Left colon (tissue), 2 donors: Measurements from ENCODE around the gene TLK1. TPM values are rescaled to one million over a fixed set of nuclear protein-coding genes. Genes with fewer than 3 reads are reported as not detected.

Experiments
- ATAC-seq: fragments of 200-7000 bp; cut with Tn5 transposase; one replicate; pipeline ENCODE4 v1.9.1; 2020; ENCODE audit warnings: mild to moderate bottlenecking, moderate library complexity
- DNase-seq, 2 donors: peaks; one replicate each; pipeline ENCODE4 v3.0.0-alpha.2; 2020
- intact Hi-C, 2 donors: fragments of 100-400 bp; cut with DNase I in 1 of 2; cut with micrococcal nuclease in 1 of 2; formaldehyde crosslinking; loops; one replicate each; pipeline versions ENCODE4 v1.11.2 to v1.14.0; 2022; cut with DNase I, micrococcal nuclease
- total RNA-seq, 2 donors: library from RNA; stranded (reverse); fragmentation: NEBNext Ultra II Directional; extraction: Animal tissue kit (Norgen Biotek cat#: 25700); gene quantifications; one replicate each; pipeline ENCODE4 v1.2.1, GENCODE V29; 2021
- donor health status: DM: no; HTN: no; CAD: no.
- donor health status: DM: yes; HTN: yes; CAD: no.

The TLK1 gene
- total RNA-seq, 2 donors from 2014 or later: 93.9 to 101 TPM

DNA sequence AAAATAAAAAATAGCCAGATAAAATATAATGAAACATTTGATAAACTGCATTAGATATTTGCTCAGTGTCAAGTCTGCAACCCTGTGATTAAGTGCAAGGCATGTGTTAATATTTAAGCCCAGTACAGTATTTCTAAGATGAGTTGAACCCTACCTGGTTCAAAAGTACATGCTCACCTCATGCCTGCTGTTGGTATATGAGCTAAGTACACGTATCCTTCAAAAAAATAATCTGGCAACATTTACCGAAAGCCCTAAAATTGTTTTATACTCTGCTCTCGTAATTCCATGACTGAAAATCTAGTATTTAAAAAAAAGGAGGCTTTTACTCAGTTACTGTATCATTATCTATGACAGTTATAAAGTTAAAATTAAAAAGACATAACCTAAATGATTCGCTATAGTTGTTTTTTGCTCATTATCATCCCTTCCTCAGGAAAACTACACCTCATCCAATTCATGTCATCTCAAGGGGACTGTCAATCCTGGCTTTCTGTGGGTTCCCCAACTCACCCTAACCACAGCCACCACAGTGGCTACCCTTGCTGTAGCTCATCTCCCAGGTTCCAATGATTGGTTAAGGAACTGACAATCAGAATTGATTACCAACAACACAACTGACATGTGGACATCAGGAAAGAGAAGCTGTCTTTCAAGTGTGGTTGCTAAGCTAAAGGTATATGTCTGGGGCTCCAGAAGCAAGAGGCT, 10.6 kb downstream of the TLK1 start:
- ATAC-seq: no peak
- intact Hi-C loops: loop anchor here in 1 of 2 donors (5.0 kb wide), 1 partner anchor 178 kb away; no protein-coding TSS in a partner anchor
- no peak for DNase-seq

DNA sequence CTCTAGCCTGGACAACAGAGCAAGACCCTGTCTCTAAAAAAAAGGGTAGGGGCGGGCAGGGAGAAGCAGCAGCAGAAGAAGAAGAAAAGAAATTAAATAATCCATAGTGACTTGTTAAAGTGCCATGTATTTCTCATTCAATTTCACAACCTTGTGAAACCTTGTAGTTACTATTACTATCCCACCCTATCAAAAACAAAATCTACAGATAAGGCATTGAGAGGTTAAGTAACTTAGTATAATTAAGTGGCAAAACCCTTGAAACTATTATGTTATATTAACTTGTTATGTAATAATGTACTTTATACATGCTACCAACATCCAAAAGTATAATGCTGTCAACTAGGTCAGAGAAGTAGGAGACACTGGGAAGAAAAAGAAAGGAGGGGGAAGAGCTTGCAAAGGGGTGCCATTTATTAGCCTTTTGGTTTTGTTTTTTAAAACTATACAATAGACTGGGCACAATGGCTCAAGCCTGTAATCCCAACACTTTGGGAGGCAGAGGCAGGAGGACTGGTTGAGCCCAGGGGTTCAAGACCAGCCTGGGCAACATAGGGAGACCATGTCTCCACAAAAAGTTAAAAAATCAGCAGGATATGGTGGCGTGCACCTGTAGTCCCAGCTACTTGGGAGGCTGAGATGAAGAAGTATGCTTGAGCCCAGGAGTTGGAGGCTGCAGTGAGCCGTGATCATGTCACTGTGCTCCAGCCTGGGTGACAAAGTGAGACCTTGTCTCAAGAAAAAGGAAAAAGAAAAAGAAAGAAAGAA, 11.3 kb downstream of the TLK1 start:
- no peak for ATAC-seq
- intact Hi-C loops: loop anchor here in 1 of 2 donors (5.0 kb wide), 1 partner anchor 177 kb away; no protein-coding TSS in a partner anchor
- DNase-seq: no peak

DNA sequence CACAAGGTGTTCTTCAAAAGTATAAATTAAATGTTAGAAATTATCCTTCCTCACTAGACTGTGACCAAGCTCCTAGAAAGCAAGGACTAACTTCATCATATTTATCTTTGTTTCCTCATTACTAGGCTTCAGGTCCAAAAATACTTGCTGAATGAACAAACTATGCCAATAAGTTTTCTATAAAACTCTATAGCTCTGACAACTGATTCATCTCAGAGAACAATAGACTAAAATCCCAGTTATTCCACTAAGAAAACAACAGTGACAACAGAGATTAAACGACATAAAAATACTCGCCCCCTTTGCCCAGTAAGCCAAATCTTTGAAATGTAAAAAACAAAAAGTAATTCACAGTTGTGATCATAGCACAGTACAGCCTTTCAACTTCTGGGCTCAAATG, 13.6 kb downstream of the TLK1 start:
- intact Hi-C loops: loop anchor here in 1 of 2 donors (5.0 kb wide), 1 partner anchor 175 kb away; no protein-coding TSS in a partner anchor
- no peak for DNase-seq
- peak; percentile 30 for ATAC-seq

- DNase-seq: no peak
- peak; percentile 55 for ATAC-seq
- intact Hi-C loops: loop anchor here in 1 of 2 donors (5.0 kb wide), 1 partner anchor 174 kb away; no protein-coding TSS in a partner anchor
Observed at GRCh38 chr2:171146633-171147032, 14.1 kb downstream of the TLK1 start.

DNA sequence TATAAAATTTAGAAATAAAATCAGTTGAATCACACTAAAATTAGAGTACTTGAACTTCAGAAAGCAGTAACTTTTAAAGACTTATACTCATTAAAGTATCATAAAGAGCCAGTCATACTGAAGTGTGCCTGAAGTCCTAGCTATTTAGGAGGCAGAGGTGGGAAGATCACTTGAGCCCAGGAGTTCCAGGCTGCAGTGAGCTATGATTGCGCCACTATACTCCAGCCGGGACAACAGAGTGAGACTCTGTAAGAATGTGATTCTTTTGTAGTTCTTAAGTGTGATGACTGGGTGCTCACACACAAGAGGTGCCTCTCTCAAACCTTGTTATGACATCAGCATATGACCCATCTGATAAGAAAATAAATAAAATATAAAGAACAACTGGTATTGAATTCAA, 14.6 kb downstream of the TLK1 start:
- intact Hi-C loops: loop anchor here in 1 of 2 donors (5.0 kb wide), 1 partner anchor 174 kb away; no protein-coding TSS in a partner anchor
- peak; percentile 61 for ATAC-seq

GRCh38 chr2:171143670-171144062, 17.0 kb downstream of the TLK1 start:
- ATAC-seq: no peak
- DNase-seq: no peak
- intact Hi-C loops: no loop called here

More for the DNA sequence above, 14.6 kb downstream of the TLK1 start:
- DNase-seq: no peak

DNA sequence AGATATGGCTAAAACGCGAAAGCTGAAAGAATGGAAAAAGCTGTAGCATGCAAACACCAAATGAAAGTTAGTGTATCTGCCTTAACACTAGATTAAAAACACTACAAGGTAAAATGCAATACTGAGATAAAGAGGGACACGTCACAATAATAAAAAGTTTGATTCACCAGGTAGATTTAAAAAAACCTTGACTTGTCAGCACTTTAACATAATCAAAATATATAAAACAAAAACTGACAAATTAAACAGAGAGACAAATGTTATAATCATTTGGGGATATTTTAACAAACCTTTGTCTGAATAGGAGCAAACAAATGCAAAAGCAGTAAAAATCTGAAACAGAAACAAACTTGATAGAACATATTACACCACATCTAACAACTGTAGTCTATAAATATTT, 18.3 kb downstream of the TLK1 start:
- DNase-seq (no peak), ATAC-seq (no peak)
- intact Hi-C loops: no loop called here

DNA sequence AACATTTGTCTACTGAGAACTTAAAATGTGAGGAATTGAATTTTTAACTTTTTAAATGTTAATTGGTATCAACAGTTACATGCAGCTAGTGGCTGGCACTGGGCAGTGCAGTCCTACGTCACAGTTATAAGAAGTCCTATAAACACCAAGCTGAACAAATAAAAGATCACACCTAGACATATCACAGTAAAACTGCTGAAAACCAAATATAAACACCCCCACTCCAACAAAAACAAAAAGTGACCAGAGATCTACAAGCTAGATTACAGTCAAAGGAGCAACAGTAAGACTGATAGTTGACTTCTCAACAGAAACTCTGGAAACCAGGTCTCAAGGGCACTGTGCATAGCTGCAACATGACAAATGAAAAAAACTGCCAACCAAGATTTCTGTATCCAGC, 19.4 kb downstream of the TLK1 start:
- intact Hi-C loops: no loop called here
- DNase-seq (no peak), ATAC-seq (peak; percentile 80)

- intact Hi-C loops: no loop called here
- ATAC-seq: no peak
- no peak for DNase-seq
Observed at GRCh38 chr2:171139860-171140259, 20.8 kb downstream of the TLK1 start.

DNA sequence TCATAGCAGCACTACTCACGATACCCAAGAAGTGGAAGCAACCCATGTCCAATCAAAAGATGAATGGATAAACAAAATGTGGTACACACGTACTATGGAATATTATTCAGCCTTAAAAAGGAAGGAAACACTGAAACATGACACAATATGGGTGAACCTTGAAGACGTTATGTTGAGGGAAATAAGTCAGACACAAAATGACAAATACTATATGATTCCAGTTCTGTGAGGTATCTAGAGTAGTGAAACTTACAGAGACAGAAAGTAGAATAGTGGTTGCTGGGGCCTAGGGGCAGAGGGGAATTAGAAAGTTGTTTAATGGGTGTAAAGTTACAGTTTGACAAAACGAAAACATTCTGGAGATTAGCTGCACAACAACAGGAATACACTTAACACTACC, 24.7 kb downstream of the TLK1 start:
- DNase-seq (no peak), ATAC-seq (no peak)
- intact Hi-C loops: no loop called here

DNA sequence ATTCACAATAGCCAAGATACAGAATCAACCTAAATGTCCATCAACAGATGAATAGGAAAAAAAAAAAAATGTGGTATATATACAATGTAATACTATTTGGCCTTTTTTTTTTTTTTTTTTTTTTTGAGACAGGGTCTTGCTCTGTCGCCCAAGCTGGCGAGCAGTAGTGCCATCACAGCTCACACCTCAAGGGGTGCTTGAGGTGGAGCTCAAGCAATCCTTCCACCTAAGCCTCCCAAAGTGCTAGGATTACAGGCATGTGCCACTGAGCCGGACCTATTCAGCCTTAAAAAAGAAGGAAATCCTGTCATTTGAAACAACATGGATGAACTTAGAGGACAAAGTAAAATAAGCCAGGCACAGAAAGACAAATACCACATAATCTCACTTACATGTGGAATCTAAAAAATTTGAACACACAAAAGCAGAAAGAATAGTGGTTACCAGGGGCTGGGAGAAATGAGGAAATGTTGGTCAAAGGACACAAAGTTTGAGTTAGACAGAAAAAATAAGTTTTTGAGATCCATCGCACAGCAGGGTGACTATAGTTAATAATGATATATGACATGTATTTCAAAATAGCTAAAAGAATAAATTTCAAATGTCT, 26.0 kb downstream of the TLK1 start:
- ATAC-seq (no peak), DNase-seq (no peak)
- intact Hi-C loops: no loop called here

DNA sequence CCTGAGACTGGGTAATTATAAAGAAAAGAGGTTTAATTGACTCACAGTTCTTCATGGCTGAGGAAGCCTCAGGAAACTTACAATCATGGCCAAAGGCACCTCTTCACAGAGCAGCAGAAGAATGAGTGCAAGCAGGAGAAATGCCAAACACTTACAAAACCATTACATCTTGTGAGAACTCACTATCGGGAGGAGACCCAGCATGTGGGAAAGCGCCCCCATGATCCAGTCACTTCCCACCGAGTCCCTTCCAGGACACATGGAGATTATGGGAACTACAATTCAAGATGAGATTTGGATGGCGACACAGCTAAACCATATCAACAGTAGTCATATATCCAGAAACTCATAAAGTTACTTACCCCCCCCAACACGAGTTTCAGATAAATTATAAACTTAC, 28.6 kb downstream of the TLK1 start:
- intact Hi-C loops: no loop called here
- ATAC-seq (no peak), DNase-seq (no peak)

GRCh38 chr2:171128461-171128860, 32.2 kb downstream of the TLK1 start:
- ATAC-seq: no peak
- intact Hi-C loops: no loop called here

GRCh38 chr2:171124541-171124940, 36.2 kb downstream of the TLK1 start:
- DNase-seq (no peak), ATAC-seq (peak; percentile 31)

More at GRCh38 chr2:171128461-171128860, 32.2 kb downstream of the TLK1 start:
- DNase-seq: no peak

DNA sequence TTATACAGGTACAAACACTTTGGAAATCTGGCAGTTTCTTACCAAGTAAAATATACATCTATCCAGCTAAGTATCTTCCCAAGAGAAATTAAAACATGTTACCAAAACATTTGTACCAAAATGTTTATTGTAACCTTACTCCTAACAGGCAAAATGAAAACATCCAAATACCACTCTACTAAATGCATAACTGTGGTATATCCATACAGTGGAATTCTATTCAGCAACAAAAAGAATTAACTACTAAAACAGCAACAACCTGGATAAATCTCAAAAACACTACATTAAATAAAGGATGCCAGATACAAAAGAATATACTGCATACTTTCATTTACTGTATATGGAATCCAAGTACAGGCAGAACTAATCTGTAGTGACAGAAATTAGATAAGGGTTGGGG, 51.1 kb downstream of the TLK1 start:
- no peak for ATAC-seq
- intact Hi-C loops: no loop called here
- no peak for DNase-seq

More at GRCh38 chr2:171124541-171124940, 36.2 kb downstream of the TLK1 start:
- intact Hi-C loops: no loop called here

GRCh38 chr2:171109020-171109419, 51.7 kb downstream of the TLK1 start:
- intact Hi-C loops: no loop called here
- DNase-seq: no peak
- ATAC-seq: no peak

GRCh38 chr2:171107803-171108202, 52.9 kb downstream of the TLK1 start:
- DNase-seq (no peak), ATAC-seq (no peak)
- intact Hi-C loops: no loop called here

DNA sequence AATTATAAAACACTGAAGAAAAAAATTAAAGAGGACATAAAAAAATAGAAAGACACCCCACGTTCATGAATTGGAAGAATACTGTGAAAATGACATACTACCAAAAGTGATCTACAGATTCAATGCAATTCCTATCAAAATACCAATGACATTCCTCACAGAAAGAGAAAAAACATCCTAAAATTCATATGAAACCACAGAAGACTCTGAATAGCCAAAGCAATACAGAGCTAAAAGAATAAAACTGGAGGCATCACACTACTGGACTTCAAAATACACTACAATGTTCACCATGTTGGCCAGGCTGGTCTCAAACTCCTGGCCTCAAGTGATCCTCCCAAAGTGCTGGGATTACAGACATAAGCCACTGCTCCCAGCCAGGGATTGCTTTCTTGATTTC, 56.3 kb downstream of the TLK1 start:
- intact Hi-C loops: no loop called here
- no peak for ATAC-seq
- no peak for DNase-seq

GRCh38 chr2:171102802-171103201, 57.9 kb downstream of the TLK1 start:
- DNase-seq (no peak), ATAC-seq (no peak)

DNA sequence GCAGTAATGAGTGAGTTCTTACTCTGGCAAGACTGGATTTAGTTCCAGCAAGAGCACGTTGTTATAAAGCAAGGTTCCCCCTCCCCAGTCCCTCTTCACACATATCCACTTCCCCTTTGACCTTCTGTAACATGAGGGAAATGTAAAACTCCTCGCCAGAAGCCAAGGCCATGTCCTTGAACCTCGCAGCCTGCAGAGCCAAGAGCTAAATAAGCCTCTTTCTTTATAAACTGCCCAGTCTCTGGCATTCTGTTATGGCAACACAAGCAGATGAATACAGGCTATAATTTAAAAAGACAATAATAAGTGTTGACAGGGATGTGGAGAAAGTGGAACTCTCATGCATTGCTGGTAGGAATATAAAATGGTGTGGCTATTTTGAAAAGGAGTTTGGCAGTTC, 60.3 kb downstream of the TLK1 start:
- no peak for ATAC-seq
- intact Hi-C loops: no loop called here
- no peak for DNase-seq

More at GRCh38 chr2:171102802-171103201, 57.9 kb downstream of the TLK1 start:
- intact Hi-C loops: no loop called here
